ENCODE results near the gene MRPL46. TPM values are rescaled to one million over a fixed set of nuclear protein-coding genes. Genes with fewer than 3 reads are reported as not detected.

Gene MRPL46
- total and polyA plus RNA-seq, 2 of the 4 experiments (the other 2 are of a cell fraction): 14.2 to 24.2 TPM

DNA sequence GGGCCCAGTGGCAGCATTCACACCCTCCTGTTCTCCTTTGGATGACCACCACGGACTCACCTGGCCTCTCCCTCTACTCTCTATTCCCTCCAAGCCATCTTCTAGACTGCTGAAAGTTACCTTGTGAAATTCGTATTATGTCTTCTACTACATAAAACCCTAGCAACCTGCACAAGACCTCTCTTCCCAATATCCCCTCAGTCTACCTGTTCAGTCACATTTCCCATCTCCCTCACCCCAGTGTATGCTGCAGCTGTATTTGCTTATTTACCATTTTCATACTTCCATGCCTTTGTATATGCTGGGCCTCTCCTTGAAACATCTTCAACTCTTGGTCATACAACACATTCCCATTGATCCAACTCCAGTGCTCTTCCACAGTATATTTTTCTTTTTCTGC, 44.0 kb upstream of the MRPL46 start:
- H2AK5ac ChIP-seq (ENCODE audit: low read depth, low read length): no peak overlapping the region
- H2BK120ac ChIP-seq (ENCODE audit: low read depth, low read length): no peak overlapping the region
- BruUV-seq (replicated peaks): no TSS peak
- DNase-seq (no peak), ATAC-seq (ENCODE audit: low read depth) (no peak)
- H3K36me3 ChIP-seq (ENCODE audit: control insufficient read depth, insufficient read depth, low read length): peaks cover 8% of the 10 kb centered on the region
- intact Hi-C loops (cut with micrococcal nuclease): no loop called here
- TF ChIP-seq MAZ (IDR thresholded peaks at IDR 0.05; ENCODE audit: borderline replicate concordance, low read depth, low read length) (no peak), FOS (IDR thresholded peaks at IDR 0.05; ENCODE audit: low read depth, low read length) (no peak), CHD1 (IDR thresholded peaks at IDR 0.05; ENCODE audit: low read depth, low read length) (no peak), POLR2A (IDR thresholded peaks at IDR 0.05; ENCODE audit: low read depth, low read length) (no peak), MXI1 (IDR thresholded peaks at IDR 0.05; ENCODE audit: borderline replicate concordance, low read depth, low read length) (no peak), NFE2L2 (IDR thresholded peaks at IDR 0.05; ENCODE audit: low read depth, low read length) (no peak), RAD21 (IDR thresholded peaks at IDR 0.05; ENCODE audit: low read length) (no peak), BHLHE40 (IDR thresholded peaks at IDR 0.05; ENCODE audit: low read depth, low read length) (no peak), CEBPB (IDR thresholded peaks at IDR 0.05; ENCODE audit: low read depth, low read length) (no peak), MAFK (IDR thresholded peaks at IDR 0.05; ENCODE audit: low read depth, low read length) (no peak), RFX5 (IDR thresholded peaks at IDR 0.05; ENCODE audit: low read depth, low read length) (no peak), SMC3 (IDR thresholded peaks at IDR 0.05; ENCODE audit: low read depth, low read length) (no peak)
- no peak overlapping the region for H3K4me3 ChIP-seq (ENCODE audit: insufficient read depth, low read depth, low read length)
- peaks cover 0 to 7% of the 10 kb centered on the region in 2 experiments; a peak in 1 of 4 replicates for H3K79me1 ChIP-seq (ENCODE audit: low read depth in 1 of 2, low read length in 2 of 2)
- no peak overlapping the region for H2AFZ ChIP-seq (replicated peaks; ENCODE audit: low read length, poor library complexity)
- ChIA-PET CTCF (no interaction called here), POLR2A (ENCODE audit: unreplicated experiment) (no interaction called here)
- no peak overlapping the region for H3K4me2 ChIP-seq (ENCODE audit: low read depth, low read length)
- H2BK15ac ChIP-seq (ENCODE audit: low read depth, low read length): no peak overlapping the region
- H2BK20ac ChIP-seq (ENCODE audit: low read depth, low read length): no peak overlapping the region
- H3K56ac ChIP-seq (ENCODE audit: extremely low read depth, insufficient read depth, low read length): no peak overlapping the region
- dilution Hi-C loops (cut with HindIII; ENCODE audit: low sequenced_read_pairs, unreplicated experiment): no loop called here
- H2BK5ac ChIP-seq (ENCODE audit: low read depth, low read length, poor library complexity, severe bottlenecking): no peak overlapping the region
- WGBS, 2 experiments (ENCODE audit: extremely low coverage in 2 of 2, insufficient read length in 1 of 2): 100% methylated on average over 2 of the region's 2 CpGs; no CpG with 5 or more reads in 1 of the 2 experiments
- H4K20me1 ChIP-seq (ENCODE audit: insufficient read depth, low read length): no peaks in the 10 kb centered on the region
- no peak overlapping the region for H3K18ac ChIP-seq (ENCODE audit: low read depth, low read length)
- in situ Hi-C loops (cut with MboI; ENCODE audit: low sequenced_read_pairs): no loop called here
- no peak overlapping the region for H2AK9ac ChIP-seq (replicated peaks; ENCODE audit: low read depth, low read length, poor library complexity)
- H4K8ac ChIP-seq (ENCODE audit: low read depth in 2 of 2, low read length in 2 of 2): no peak overlapping the region
- H4K5ac ChIP-seq (ENCODE audit: low read depth, low read length): no peak overlapping the region
- H3K9me1 ChIP-seq (ENCODE audit: insufficient read depth, low read length): peaks cover 6% of the 10 kb centered on the region; the same call in 1 of the 2 replicates
- no peaks in the 10 kb centered on the region for H3K9me3 ChIP-seq (ENCODE audit: control insufficient read depth, insufficient read depth, low read length)
- H3K14ac ChIP-seq (replicated peaks; ENCODE audit: low read depth, low read length): no peak overlapping the region
- H3K27ac ChIP-seq (ENCODE audit: insufficient read depth, low read length): no peak overlapping the region
- peaks cover 9% of the 10 kb centered on the region for H3K4me1 ChIP-seq (ENCODE audit: control insufficient read depth, insufficient read depth, low read length)
- no peak overlapping the region for H3K9ac ChIP-seq (ENCODE audit: low read depth, low read length)
- H3K4ac ChIP-seq (ENCODE audit: low read depth, low read length): no peak overlapping the region
- H3K23ac ChIP-seq (ENCODE audit: low read depth, low read length): no peak overlapping the region
- H3K27me3 ChIP-seq (ENCODE audit: control insufficient read depth, insufficient read depth, low read length): no peaks in the 10 kb centered on the region
- H4K91ac ChIP-seq (ENCODE audit: insufficient read depth, low read depth, low read length): no peak overlapping the region
